LNCaP clone FGC (cell line): ENCODE results near the gene BAZ2A.

Source experiments
- DNase-seq: peaks from one replicate; pipeline ENCODE4 v3.0.0-alpha.2; 2011; ENCODE audit warnings: low read depth
- H3K4me3 ChIP-seq: 2 replicates; pipeline ENCODE4 v1.5.1; 2011; ENCODE audit warnings: mild to moderate bottlenecking, low read depth, low read length, control low read depth
- CTCF ChIP-seq: IDR thresholded peaks from 2 replicates; pipeline ENCODE4 v1.5.1; 2012; ENCODE audit warnings: mild to moderate bottlenecking; ENCODE audit not compliant: control insufficient read depth, insufficient read depth; ENCODE audit errors: extremely low read depth

The BAZ2A gene

GRCh38 chr12:56634837-56635791 is 5.0 kb upstream of the BAZ2A start:
- TF ChIP-seq CTCF, result peak; percentile 56
- peak overlapping the region; percentile 96 for H3K4me3 ChIP-seq
- peak; percentile 77 for DNase-seq

- DNase-seq, result no peak
- no peak for TF ChIP-seq CTCF
- peak overlapping the region; percentile 96 for H3K4me3 ChIP-seq
Measured at GRCh38 chr12:56634242-56634836, 4.2 kb upstream of the BAZ2A start.

GRCh38 chr12:56633468-56634241 is 3.5 kb upstream of the BAZ2A start:
- no peak for DNase-seq
- no peak for TF ChIP-seq CTCF
- H3K4me3 ChIP-seq, result peak overlapping the region; percentile 96

- peak overlapping the region; percentile 96 for H3K4me3 ChIP-seq
- no peak for TF ChIP-seq CTCF
- DNase-seq, result no peak
Measured at GRCh38 chr12:56632701-56633467, 2.8 kb upstream of the BAZ2A start.

GRCh38 chr12:56631790-56632700 is 1.9 kb upstream of the BAZ2A start:
- no peak for DNase-seq
- peak overlapping the region; percentile 96 for H3K4me3 ChIP-seq

More at GRCh38 chr12:56631790-56632700, 1.9 kb upstream of the BAZ2A start:
- no peak for TF ChIP-seq CTCF
